IPS DF 4.7 (cell line): ENCODE results near the gene CDKL2.
"Not testable (repeated sequence)": the region's sequence is repeated elsewhere in the genome, so short reads cannot be mapped to it uniquely, and the experiment has no call there.

Source experiments
- DNase-seq: peaks from one replicate; pipeline ENCODE4 v3.0.0-alpha.2; 2013; ENCODE audit warnings: low spot score; ENCODE audit errors: extremely low read depth

CDKL2 gene

GRCh38 chr4:75630174-75630936 lies at the start of gene CDKL2:
Gene CDKL2, minus strand, starts transcription at chr4:75630528. Its CDS starts 4,540 bp downstream, at chr4:75625988.
- DNase-seq, result peak; percentile 64

GRCh38 chr4:75678965-75679364 lies 48.6 kb upstream of the CDKL2 start:
- no peak for DNase-seq

GRCh38 chr4:75678473-75678872 lies 48.1 kb upstream of the CDKL2 start:
- no peak for DNase-seq

- DNase-seq, result no peak
Observed at GRCh38 chr4:75675004-75675531, 44.7 kb upstream of the CDKL2 start.

DNA sequence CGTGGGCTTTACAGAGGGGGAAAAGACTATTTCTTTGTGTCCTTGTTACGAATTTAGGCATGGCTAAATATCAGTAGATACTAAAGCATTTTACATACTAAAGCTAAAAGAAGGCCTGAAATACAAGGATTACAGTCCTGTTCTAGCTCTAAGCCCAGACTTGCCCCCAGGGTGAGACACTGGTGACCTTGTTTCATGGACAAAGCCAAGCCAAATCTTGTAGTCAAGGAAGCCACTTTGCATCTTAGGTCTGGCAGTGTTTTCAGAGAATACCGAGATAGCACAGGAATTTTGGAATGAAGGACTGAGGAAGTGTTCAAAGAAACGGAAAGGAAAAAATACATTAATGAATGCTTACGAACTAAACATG lies 43.6 kb upstream of the CDKL2 start:
- no peak for DNase-seq

DNA sequence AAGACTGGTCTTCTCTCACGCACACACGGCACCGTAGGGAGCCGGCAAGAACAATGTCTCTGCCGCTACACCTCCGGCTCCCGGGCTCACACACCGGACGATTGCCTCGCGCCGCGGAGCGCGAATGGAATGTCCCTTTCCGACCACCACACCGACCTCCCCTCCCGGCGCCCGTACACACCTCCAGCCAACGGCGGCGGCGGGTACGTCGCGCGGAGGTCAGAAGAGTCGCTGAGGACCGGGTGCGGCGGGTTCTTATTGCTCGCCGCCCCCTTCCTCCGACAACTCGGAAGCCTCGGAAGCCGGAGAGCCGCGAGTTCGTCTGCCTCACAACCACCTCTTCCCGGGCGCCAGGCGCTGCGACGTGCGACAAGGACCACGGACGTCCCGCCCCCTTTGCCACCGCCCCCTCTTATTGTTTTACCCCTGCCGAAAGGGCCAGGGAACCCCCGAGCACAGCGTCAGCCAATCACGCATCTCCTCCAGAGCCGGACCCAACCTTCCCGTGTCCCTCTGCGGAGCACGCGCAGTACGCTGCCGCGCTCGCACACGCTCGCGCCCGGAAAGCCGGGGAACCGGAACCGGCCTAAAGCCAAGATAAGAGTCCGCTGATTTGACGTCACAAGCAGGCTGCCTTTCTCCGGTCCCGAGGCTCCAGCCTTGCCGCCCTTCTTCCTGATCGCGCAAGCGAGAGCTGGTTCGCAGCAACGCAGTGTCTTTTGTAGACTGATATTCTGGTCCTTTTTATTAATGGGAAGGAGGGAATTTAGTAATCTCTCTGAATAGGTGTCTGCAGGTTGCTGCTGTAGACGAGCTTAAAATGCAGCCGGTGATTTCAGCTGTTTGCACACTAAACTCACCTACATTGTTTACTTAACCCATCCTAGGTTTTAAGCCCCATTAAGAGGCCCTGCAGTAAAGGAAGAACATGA lies 43.0 kb upstream of the CDKL2 start, which contains the start of gene G3BP2:
TSS of gene G3BP2 (minus strand) at position 385 of the 932 bp plus-strand sequence. CDS start 11,386 bp downstream, outside the sequence.
- peak; percentile 96 for DNase-seq

DNA sequence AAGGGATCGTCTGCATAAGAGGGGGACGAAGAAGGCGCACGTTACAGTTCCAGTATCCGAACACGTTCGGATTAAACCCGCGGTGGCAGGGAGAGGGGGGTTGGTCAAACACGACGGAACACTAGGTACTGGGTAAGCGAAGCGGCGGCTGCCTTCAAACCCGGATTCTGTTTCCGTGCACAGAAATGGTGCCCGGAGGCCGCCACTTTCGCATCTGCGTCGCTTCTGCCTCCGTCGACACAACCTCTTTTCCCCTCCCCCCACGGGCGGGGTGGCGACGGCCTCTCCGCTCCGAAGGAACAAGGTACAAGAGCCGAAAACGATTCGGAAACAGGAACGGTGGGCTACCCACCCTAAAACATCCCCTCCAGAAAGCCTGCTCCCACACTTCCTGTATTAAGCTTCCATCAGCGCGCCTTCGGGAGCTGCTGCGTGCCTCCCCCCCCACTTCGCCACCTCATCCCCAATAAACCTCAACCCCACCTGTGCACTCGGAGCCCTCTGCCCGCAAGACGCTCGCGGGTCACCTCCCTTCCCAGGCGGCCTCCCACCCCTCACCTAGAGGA lies 42.2 kb upstream of the CDKL2 start:
- no peak for DNase-seq

GRCh38 chr4:75671802-75672421 lies 41.6 kb upstream of the CDKL2 start:
- no peak for DNase-seq

DNA sequence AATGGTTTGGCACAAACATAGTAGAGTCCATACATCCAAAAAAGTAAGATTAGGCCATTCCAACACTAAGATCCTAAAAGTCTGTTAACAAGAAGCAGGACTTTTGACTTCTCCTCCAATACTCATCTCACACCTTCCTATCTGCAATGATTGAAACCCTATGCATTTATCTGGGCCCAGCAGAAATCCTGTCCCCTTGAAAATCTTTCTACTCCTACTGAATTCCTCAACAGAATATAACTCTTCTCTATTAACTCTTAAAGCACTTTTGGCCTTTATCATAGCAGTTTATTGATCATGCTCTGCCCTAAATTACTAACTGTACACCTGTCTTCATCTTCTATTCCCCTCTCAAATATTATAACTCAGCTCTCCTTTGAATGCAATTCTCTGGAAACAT lies 38.3 kb upstream of the CDKL2 start:
- DNase-seq, result no peak

DNA sequence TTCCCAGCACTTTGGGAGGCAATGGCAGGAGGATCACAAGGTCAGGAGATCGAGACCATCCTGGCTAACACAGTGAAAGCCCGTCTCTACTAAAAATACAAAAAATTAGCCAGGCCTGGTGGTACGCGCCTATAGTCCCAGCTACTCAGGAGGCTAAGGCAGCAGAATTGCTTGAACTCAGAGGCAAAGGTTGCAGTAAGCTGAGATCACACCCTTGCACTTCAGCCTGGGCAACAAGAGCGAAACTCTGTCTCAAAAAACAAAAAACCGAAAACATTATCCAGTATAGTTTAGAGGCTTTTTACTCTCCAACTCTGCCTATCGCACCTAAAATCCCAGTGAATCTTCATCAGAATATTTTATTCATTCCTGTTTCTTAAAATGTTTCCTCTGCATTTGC lies 37.3 kb upstream of the CDKL2 start:
- DNase-seq, result not testable (repeated sequence)

DNA sequence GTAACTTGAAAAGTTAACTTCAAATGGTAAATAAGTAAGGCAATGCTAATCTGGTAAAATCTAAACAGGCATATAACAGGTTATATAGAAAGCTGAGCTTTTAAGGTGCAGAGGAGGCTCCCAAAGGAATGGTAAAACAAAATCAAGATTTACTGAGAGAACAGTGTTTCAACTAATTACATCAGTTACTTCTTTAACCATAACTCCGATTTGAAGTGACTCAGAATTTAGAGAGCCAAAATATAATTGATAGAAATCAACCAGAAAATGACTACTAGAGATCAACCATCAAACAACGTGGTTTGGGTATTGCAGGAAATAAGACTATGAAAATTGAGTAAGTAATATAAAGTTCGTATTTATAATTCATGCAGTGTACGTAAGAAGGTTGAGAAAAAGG lies 36.0 kb upstream of the CDKL2 start:
- no peak for DNase-seq

DNA sequence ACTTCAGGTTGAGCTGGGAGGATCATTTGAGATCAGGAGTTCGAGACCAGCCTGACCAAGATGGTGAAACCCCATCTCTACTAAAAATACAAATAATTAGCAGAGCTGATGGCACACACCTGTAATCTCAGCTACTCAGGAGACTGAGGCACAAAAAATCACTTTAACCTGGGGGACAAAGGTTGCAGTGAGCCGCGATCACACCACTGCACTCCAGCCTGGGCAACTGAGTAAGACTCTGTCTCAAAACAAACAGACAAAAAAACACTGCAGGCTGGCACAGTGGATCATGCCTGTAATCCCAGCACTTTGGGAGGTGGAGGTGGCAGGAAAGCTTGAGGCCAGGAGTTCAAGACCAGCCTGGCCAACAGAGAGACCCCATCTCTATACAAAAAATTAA lies 34.3 kb upstream of the CDKL2 start:
- not testable (repeated sequence) for DNase-seq

DNA sequence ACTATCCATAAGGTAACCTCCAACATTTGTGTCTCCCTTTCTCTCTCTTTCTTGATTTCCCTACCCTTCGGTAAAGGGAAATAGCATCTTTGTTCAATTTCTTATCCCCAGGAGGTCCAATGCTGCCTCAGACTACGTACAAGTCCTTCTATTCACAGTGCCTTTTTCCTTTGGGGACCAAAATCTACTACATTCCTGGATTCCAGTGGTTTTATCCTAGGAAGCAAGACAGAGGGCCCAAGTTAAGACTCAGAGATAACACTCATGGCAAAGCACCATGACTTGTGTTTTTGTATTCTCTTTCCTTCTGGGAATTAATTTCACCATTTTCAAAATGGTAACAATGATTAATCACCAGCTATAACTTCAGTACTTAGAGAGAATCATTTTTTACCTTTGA lies 32.3 kb upstream of the CDKL2 start:
- DNase-seq, result no peak

GRCh38 chr4:75660491-75660890 lies 30.2 kb upstream of the CDKL2 start:
- DNase-seq, result no peak

GRCh38 chr4:75659512-75660031 lies 29.2 kb upstream of the CDKL2 start:
- DNase-seq, result no peak

DNA sequence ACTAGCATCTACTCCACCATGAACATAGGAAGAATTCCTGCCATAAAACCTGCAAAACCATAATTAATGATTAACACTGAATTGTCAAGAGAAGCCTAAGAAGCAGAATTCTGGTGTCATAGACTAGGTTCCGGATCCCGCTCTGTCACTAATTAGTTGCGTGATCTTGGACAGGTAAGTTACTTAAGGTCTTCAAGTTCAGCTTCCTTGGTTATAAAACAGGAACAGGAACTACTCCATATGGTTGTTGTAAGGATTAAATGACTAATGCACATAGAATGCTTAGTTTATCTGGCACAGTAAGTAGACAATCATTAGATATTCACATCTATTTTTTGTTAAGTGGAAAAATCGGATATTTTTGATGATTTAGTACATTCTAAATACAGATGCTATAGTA lies 28.5 kb upstream of the CDKL2 start:
- DNase-seq, result no peak

GRCh38 chr4:75655562-75655961 lies 25.2 kb upstream of the CDKL2 start:
- no peak for DNase-seq

DNA sequence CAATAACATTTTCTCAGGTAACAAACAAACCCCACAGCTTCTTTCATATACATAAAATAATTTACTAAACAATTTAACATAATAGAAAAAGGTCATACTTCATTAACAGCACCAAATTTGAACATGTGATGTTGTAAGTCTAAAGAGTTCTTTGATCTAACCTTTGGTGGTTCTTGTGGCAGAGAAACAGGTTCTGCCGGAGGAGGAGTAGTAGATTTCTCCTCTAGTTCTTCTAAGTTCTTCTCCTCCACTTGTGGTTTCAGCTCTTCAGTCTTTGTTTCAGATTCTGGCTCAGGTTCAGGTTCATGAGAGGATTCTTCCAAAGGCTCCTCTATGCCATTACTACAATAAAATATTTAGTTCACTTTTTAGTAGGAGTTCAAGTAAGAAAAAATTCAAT lies 24.6 kb upstream of the CDKL2 start:
- DNase-seq, result no peak

GRCh38 chr4:75653845-75654503 lies 23.6 kb upstream of the CDKL2 start:
- no peak for DNase-seq

GRCh38 chr4:75644095-75644494 lies 13.8 kb upstream of the CDKL2 start:
- no peak for DNase-seq

- no peak for DNase-seq
Observed at GRCh38 chr4:75643651-75644050, 13.3 kb upstream of the CDKL2 start.
